Suprapubic skin (tissue), 4 donors: ENCODE data around the gene GPC5.

Source experiments
- CTCF ChIP-seq, 2 donors: fragments of 200-600 bp in 1 of 2; fragments of 450-650 bp in 1 of 2; sonication (generic) in 1 of 2; IDR thresholded peaks; one replicate each; pipeline ENCODE4 v1.5.1; 2016 to 2019; ENCODE audit warnings: antibody characterized with exemption in 2 of 2, mild to moderate bottlenecking in 1 of 2, moderate library complexity in 1 of 2
- POLR2A ChIP-seq, 2 donors: fragments of 450-650 bp; IDR thresholded peaks; one replicate each; pipeline ENCODE4 v1.6.1; 2017; ENCODE audit warnings: antibody characterized with exemption in 2 of 2, mild to moderate bottlenecking in 2 of 2, moderate library complexity in 2 of 2
- POLR2AphosphoS5 ChIP-seq, 3 donors: sonication (generic); formaldehyde crosslinking; IDR thresholded peaks; one replicate each; pipeline ENCODE4 v1.6.1; 2017; ENCODE audit warnings: antibody characterized with exemption in 3 of 3

GRCh38 chr13:91579320-91579719 lies 180.9 kb downstream of the GPC5 start:
- TF ChIP-seq POLR2AphosphoS5 (IDR thresholded peaks at IDR 0.05) (no peak), CTCF (IDR thresholded peaks at IDR 0.05) (no peak), POLR2A (IDR thresholded peaks at IDR 0.05) (no peak)
